Measurements from ENCODE around the gene GPRIN2.

GPRIN2 gene

GRCh38 chr10:46554166-46554781, 2.2 kb downstream of the GPRIN2 start:
- in situ Hi-C loops (cut with HindIII; ENCODE audit: low sequenced_read_pairs): no loop called here
- DNase-seq (ENCODE audit: low read depth): no peak
- H3K4me3 ChIP-seq (ENCODE audit: low read depth, low read length): no peak overlapping the region
- TF ChIP-seq CTCF (IDR thresholded peaks at IDR 0.05; ENCODE audit: low read depth, low read length, missing control alignments): no peak

GRCh38 chr10:46553238-46554049, 3.0 kb downstream of the GPRIN2 start:
- in situ Hi-C loops (cut with HindIII; ENCODE audit: low sequenced_read_pairs): no loop called here
- no peak for TF ChIP-seq CTCF (IDR thresholded peaks at IDR 0.05; ENCODE audit: low read depth, low read length, missing control alignments)
- no peak overlapping the region for H3K4me3 ChIP-seq (ENCODE audit: low read depth, low read length)
- DNase-seq (ENCODE audit: low read depth): no peak

GRCh38 chr10:46552526-46553237, 3.8 kb downstream of the GPRIN2 start:
- no peak for TF ChIP-seq CTCF (IDR thresholded peaks at IDR 0.05; ENCODE audit: low read depth, low read length, missing control alignments)
- no peak overlapping the region for H3K4me3 ChIP-seq (ENCODE audit: low read depth, low read length)
- in situ Hi-C loops (cut with HindIII; ENCODE audit: low sequenced_read_pairs): no loop called here
- no peak for DNase-seq (ENCODE audit: low read depth)

GRCh38 chr10:46551701-46552525, 4.5 kb downstream of the GPRIN2 start:
- in situ Hi-C loops (cut with HindIII; ENCODE audit: low sequenced_read_pairs): no loop called here
- no peak overlapping the region for H3K4me3 ChIP-seq (ENCODE audit: low read depth, low read length)
- no peak for DNase-seq (ENCODE audit: low read depth)
- TF ChIP-seq CTCF (IDR thresholded peaks at IDR 0.05; ENCODE audit: low read depth, low read length, missing control alignments): no peak

GRCh38 chr10:46550795-46551700, 5.4 kb downstream of the GPRIN2 start:
- H3K4me3 ChIP-seq (ENCODE audit: low read depth, low read length): no peak overlapping the region
- DNase-seq (ENCODE audit: low read depth): no peak
- in situ Hi-C loops (cut with HindIII; ENCODE audit: low sequenced_read_pairs): no loop called here
- no peak for TF ChIP-seq CTCF (IDR thresholded peaks at IDR 0.05; ENCODE audit: low read depth, low read length, missing control alignments)

Measured in astrocyte of the cerebellum (primary cell).